Stomach (tissue), 4 donors: ENCODE results near the gene KCNJ3.

Source experiments
- CTCF ChIP-seq, 7 experiments: fragments of 450-650 bp in 4 of 7; fragments of 200-600 bp in 3 of 7; sonication (generic) in 3 of 7; IDR thresholded peaks; one replicate each; pipeline ENCODE4 v1.5.1; 2016 to 2019; ENCODE audit warnings: antibody characterized with exemption in 7 of 7, control low read depth in 2 of 7, mild to moderate bottlenecking in 1 of 7
- EP300 ChIP-seq: sonication (generic); formaldehyde crosslinking; IDR thresholded peaks from one replicate; pipeline ENCODE4 v1.6.1; 2017; ENCODE audit warnings: antibody characterized with exemption
- POLR2A ChIP-seq, 4 donors: fragments of 450-650 bp; IDR thresholded peaks; one replicate each; pipeline ENCODE4 v1.6.1; 2016; ENCODE audit warnings: antibody characterized with exemption in 4 of 4, control low read depth in 2 of 4, mild to moderate bottlenecking in 1 of 4, moderate library complexity in 1 of 4
- POLR2AphosphoS5 ChIP-seq, 3 donors: sonication (generic); formaldehyde crosslinking; IDR thresholded peaks; one replicate each; pipeline ENCODE4 v1.6.1; 2016; ENCODE audit warnings: antibody characterized with exemption in 3 of 3

- TF ChIP-seq CTCF (IDR thresholded peaks at IDR 0.05) (no peak), POLR2A (IDR thresholded peaks at IDR 0.05) (no peak), EP300 (no peak), POLR2AphosphoS5 (IDR thresholded peaks at IDR 0.05) (no peak)
Measured at GRCh38 chr2:154664248-154664647, 34.2 kb upstream of the KCNJ3 start.
